ENCODE measurements around the gene ACO2. TPM values are rescaled to one million over a fixed set of nuclear protein-coding genes. Genes with fewer than 3 reads are reported as not detected.

Gene ACO2
- total RNA-seq, 2 donors from 2014 or later = 100 to 177 TPM

GRCh38 chr22:41482319-41482935 is 13.5 kb downstream of the ACO2 start:
- no peaks in the 10 kb centered on the region for H3K36me3 ChIP-seq
- no peak overlapping the region for H3K27ac ChIP-seq
- DNase-seq (ENCODE audit: low spot score) = no peak
- H3K4me3 ChIP-seq = no peak overlapping the region
- no peaks in the 10 kb centered on the region for H3K9me3 ChIP-seq
- no peaks in the 10 kb centered on the region for H3K4me1 ChIP-seq (replicated peaks)
- 85% methylated on average over 2 of the region's 2 CpGs for WGBS
- no peak for TF ChIP-seq POLR2A (IDR thresholded peaks at IDR 0.05)
- TF ChIP-seq CTCF (IDR thresholded peaks at IDR 0.05) = no peak
- TF ChIP-seq POLR2AphosphoS5 (IDR thresholded peaks at IDR 0.05) = no peak
- intact Hi-C loops (cut with DNase I) = no loop called here
- H3K27me3 ChIP-seq (replicated peaks; ENCODE audit: insufficient read depth) = no peaks in the 10 kb centered on the region

- WGBS = 89% methylated on average over 7 of the region's 7 CpGs
- Histone ChIP-seq H3K27me3 (replicated peaks; ENCODE audit: insufficient read depth) (no peaks in the 10 kb centered on the region), H3K36me3 (no peaks in the 10 kb centered on the region), H3K4me3 (no peak overlapping the region), H3K4me1 (replicated peaks) (no peaks in the 10 kb centered on the region), H3K9me3 (no peaks in the 10 kb centered on the region), H3K27ac (no peak overlapping the region)
- intact Hi-C loops (cut with DNase I) = no loop called here
- TF ChIP-seq CTCF (IDR thresholded peaks at IDR 0.05) (no peak), POLR2AphosphoS5 (IDR thresholded peaks at IDR 0.05) (no peak), POLR2A (IDR thresholded peaks at IDR 0.05) (no peak)
- no peak for DNase-seq (ENCODE audit: low spot score)
Observed at GRCh38 chr22:41485033-41485432, 16.1 kb downstream of the ACO2 start.

GRCh38 chr22:41487037-41487935 is 18.4 kb downstream of the ACO2 start:
- Histone ChIP-seq H3K9me3 (no peaks in the 10 kb centered on the region), H3K4me1 (replicated peaks) (no peaks in the 10 kb centered on the region), H3K36me3 (no peaks in the 10 kb centered on the region), H3K27me3 (replicated peaks; ENCODE audit: insufficient read depth) (no peaks in the 10 kb centered on the region), H3K27ac (no peak overlapping the region), H3K4me3 (no peak overlapping the region)
- DNase-seq (ENCODE audit: low spot score) = no peak
- WGBS = 73% methylated on average over 8 of the region's 8 CpGs
- intact Hi-C loops (cut with DNase I) = no loop called here
- no peak for TF ChIP-seq POLR2A (IDR thresholded peaks at IDR 0.05)
- TF ChIP-seq POLR2AphosphoS5 (IDR thresholded peaks at IDR 0.05) = no peak
- TF ChIP-seq CTCF (IDR thresholded peaks at IDR 0.05) = no peak

- H3K27me3 ChIP-seq (replicated peaks; ENCODE audit: insufficient read depth) = no peaks in the 10 kb centered on the region
- no peak overlapping the region for H3K27ac ChIP-seq
- H3K4me1 ChIP-seq (replicated peaks) = no peaks in the 10 kb centered on the region
- no peak overlapping the region for H3K4me3 ChIP-seq
- H3K36me3 ChIP-seq = no peaks in the 10 kb centered on the region
- TF ChIP-seq CTCF (IDR thresholded peaks at IDR 0.05) (no peak), POLR2A (IDR thresholded peaks at IDR 0.05) (no peak), POLR2AphosphoS5 (IDR thresholded peaks at IDR 0.05) (no peak)
- intact Hi-C loops (cut with DNase I) = no loop called here
- no peak for DNase-seq (ENCODE audit: low spot score)
- H3K9me3 ChIP-seq = no peaks in the 10 kb centered on the region
- WGBS = 69% methylated on average over 4 of the region's 4 CpGs
Observed at GRCh38 chr22:41488076-41488475, 19.2 kb downstream of the ACO2 start.

Measured in prostate gland (tissue), 2 donors.